Activated naive CD4-positive, alpha-beta T cell treated with anti-CD3 and anti-CD28 coated beads, Interleukin-2, amount 10 ng/mL, durations not matched to agents 5 hours and 36 hours (primary cell): ENCODE results near the gene BCL11B. TPM values are rescaled to one million over a fixed set of nuclear protein-coding genes. Genes with fewer than 3 reads are reported as not detected.

ENCODE experiments used
- total RNA-seq, 2 experiments: library from RNA; stranded (reverse); gene quantifications; one replicate each; pipeline ENCODE4 v1.2.3, GENCODE V29; 2021

The BCL11B gene
- total RNA-seq, result 100 to 1,000 TPM; 105 to 106 TPM

GRCh38 chr14:99271951-99272631, at the start of gene BCL11B:
TSS of gene BCL11B (minus strand) at chr14:99272197. CDS start at chr14:99271218, 979 bp downstream.

Other genes with a start within 250 kb of the BCL11B start
- 10 to 100 TPM; 52.9 to 53.3 TPM for gene SETD3, start 208.7 kb upstream of the BCL11B start, total RNA-seq
- 10 to 100 TPM; 68.1 to 68.7 TPM for gene CCNK, start 209.2 kb upstream of the BCL11B start, total RNA-seq